ENCODE results near the gene CFAP20DC.
"Not testable (repeated sequence)": the region's sequence is repeated elsewhere in the genome, so short reads cannot be mapped to it uniquely, and the experiment has no call there.

GRCh38 chr3:58895678-58896077 lies 154.1 kb downstream of the CFAP20DC start:
- TF ChIP-seq, protein P1, sequence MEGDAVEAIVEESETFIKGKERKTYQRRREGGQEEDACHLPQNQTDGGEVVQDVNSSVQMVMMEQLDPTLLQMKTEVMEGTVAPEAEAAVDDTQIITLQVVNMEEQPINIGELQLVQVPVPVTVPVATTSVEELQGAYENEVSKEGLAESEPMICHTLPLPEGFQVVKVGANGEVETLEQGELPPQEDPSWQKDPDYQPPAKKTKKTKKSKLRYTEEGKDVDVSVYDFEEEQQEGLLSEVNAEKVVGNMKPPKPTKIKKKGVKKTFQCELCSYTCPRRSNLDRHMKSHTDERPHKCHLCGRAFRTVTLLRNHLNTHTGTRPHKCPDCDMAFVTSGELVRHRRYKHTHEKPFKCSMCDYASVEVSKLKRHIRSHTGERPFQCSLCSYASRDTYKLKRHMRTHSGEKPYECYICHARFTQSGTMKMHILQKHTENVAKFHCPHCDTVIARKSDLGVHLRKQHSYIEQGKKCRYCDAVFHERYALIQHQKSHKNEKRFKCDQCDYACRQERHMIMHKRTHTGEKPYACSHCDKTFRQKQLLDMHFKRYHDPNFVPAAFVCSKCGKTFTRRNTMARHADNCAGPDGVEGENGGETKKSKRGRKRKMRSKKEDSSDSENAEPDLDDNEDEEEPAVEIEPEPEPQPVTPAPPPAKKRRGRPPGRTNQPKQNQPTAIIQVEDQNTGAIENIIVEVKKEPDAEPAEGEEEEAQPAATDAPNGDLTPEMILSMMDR (conservative IDR thresholded peaks at IDR 0.05; ENCODE audit: low read length) = not testable (repeated sequence)
- not testable (repeated sequence) for TF ChIP-seq EZH2phosphoT487 (IDR thresholded peaks at IDR 0.05; ENCODE audit: borderline replicate concordance, low read depth, low read length)
